Medulla oblongata (tissue), 1 donor: ENCODE results near the gene ZWILCH.
"Not testable (repeated sequence)": the region's sequence is repeated elsewhere in the genome, so short reads cannot be mapped to it uniquely, and the experiment has no call there.

Source experiments
- DNase-seq: peaks from one replicate; pipeline ENCODE4 v3.0.0-alpha.2; 2015; ENCODE audit errors: extremely low spot score

Gene ZWILCH

GRCh38 chr15:66488525-66488924 lies 16.6 kb upstream of the ZWILCH start:
- no peak for DNase-seq

GRCh38 chr15:66489179-66489791 lies 15.8 kb upstream of the ZWILCH start:
- no peak for DNase-seq

- no peak for DNase-seq
These were observed 13.3 kb upstream of the ZWILCH start for GRCh38 chr15:66491846-66492245.

- DNase-seq, result no peak
These were observed 10.9 kb upstream of the ZWILCH start for GRCh38 chr15:66494262-66494661.

GRCh38 chr15:66496951-66497501 lies 8.1 kb upstream of the ZWILCH start:
- DNase-seq, result no peak

- DNase-seq, result peak; percentile 94
These were observed 7.3 kb upstream of the ZWILCH start, which contains the start of gene SNAPC5 for GRCh38 chr15:66497502-66498455. TSS of gene SNAPC5 (minus strand) at chr15:66497762. CDS start at chr15:66497731, 31 bp downstream.

- peak; percentile 29 for DNase-seq
These were observed 6.4 kb upstream of the ZWILCH start for GRCh38 chr15:66498501-66499386.

GRCh38 chr15:66500346-66500745 lies 4.8 kb upstream of the ZWILCH start:
- DNase-seq, result not testable (repeated sequence)

- no peak for DNase-seq
These were observed 2.6 kb upstream of the ZWILCH start for GRCh38 chr15:66502491-66502890.

GRCh38 chr15:66503041-66503648 lies 2.0 kb upstream of the ZWILCH start:
- not testable (repeated sequence) for DNase-seq

GRCh38 chr15:66503780-66504562 lies 1.2 kb upstream of the ZWILCH start:
- no peak for DNase-seq

- DNase-seq, result no peak
These were observed 295 bp downstream of the ZWILCH start for GRCh38 chr15:66505430-66505811.

GRCh38 chr15:66505818-66506217 lies 692 bp downstream of the ZWILCH start:
- no peak for DNase-seq

- no peak for DNase-seq
These were observed 3.3 kb downstream of the ZWILCH start for GRCh38 chr15:66508293-66508883.

GRCh38 chr15:66514586-66514985 lies 9.5 kb downstream of the ZWILCH start:
- DNase-seq, result no peak

GRCh38 chr15:66515901-66516322 lies 10.8 kb downstream of the ZWILCH start:
- no peak for DNase-seq

GRCh38 chr15:66523926-66524325 lies 18.8 kb downstream of the ZWILCH start:
- no peak for DNase-seq

GRCh38 chr15:66524838-66525237 lies 19.7 kb downstream of the ZWILCH start:
- peak; percentile 25 for DNase-seq

GRCh38 chr15:66535056-66535455 lies 29.9 kb downstream of the ZWILCH start:
- no peak for DNase-seq

- DNase-seq, result no peak
These were observed 37.8 kb downstream of the ZWILCH start for GRCh38 chr15:66542896-66543295.
